ENCODE data around the gene MAP3K9. TPM values are rescaled to one million over a fixed set of nuclear protein-coding genes. Genes with fewer than 3 reads are reported as not detected.

The MAP3K9 gene
- total and polyA plus RNA-seq, 9 of the 15 experiments (the other 6 are each of a cell fraction or from before 2014, with no cell fraction given), result 0.03 to 0.60 (median 0.36) TPM

DNA sequence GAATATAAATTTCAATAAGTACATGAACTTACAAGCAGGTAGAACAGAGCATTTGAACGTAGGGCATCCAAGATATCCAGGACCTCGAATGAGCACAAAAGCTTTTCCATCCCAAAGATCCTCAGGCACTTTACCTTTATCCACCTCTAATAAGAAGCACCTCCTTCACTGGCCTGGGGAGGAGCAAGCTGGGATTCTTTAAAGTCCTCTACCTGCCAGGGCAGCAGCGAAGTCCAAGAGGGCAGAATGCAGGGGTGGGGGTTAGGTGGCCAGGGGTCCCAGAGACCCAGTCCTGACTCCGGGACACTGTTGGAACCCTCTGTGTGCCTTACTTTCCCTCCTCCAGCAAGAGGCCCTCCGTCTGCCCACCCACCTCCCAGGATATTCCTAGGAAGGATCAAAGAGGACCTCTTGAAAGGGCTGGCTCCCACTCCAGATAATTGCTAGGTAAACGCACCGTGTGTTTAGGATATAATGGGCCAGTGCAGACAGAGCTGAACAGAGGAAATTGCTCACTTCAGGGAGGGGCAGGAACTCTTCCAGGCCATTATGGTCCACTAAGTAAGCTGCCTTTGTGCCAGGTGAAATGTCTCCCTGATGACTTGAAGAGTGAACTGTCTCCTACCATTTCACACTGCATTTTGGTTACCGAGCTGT, 99.5 kb downstream of the MAP3K9 start (continued):
- no peak for TF ChIP-seq ZNF785 (CRISPR knock-in tag; IDR thresholded peaks at IDR 0.05)

DNA sequence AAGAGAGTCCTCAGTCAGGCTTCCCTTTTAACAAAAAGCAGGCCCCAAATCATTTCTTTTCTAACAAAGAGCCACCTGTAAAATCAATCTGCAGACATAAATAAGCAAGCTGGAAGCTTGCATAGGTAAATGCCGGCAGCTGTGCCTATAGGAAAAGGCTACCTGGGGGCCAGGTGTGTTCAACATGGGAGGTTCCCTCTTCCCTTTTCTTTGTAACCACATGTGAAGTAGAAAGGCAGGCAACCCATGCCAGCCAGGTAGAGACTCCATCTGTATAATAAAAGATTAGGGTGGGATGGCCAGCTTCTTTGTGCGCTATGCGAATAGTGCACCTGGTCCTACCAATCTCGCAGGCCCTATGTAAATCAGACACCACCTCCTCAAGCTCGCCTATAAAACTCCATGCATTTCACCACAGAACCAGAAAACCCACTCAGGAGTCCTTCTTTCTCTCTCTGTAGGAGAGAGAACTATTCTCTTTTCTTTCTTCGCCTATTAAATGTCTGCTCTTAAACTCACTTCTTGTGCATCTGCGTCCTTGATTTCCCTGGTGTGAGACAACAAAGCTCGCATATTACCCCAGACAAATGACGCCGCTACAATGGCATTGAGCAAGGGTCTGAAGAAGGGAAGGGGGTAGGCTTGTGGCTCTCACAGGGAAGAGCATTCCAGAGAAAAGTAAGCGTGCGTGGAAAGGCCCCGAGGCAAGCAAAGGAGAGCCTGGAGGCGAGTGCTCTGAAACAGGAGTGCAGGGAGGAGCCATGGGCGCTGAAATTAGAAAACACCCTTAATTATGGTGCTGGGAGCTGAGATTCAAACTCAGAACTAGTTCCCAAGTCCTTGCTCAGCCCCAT, 100.4 kb downstream of the MAP3K9 start:
- Histone ChIP-seq H3K79me2 (ENCODE audit: control insufficient read depth, insufficient read depth, low read length) (no peaks in the 10 kb centered on the region), H2AFZ (ENCODE audit: low read depth, low read length) (no peak overlapping the region), H3K4me3 (no peak overlapping the region), H3K9me3 (replicated peaks; ENCODE audit: control insufficient read depth, insufficient read depth, low read depth, low read length) (no peaks in the 10 kb centered on the region), H3K4me1 (replicated peaks in 1 of 2; ENCODE audit: control insufficient read depth in 2 of 2, insufficient read depth in 2 of 2, low read length in 2 of 2) (no peaks in the 10 kb centered on the region), H4K20me1 (replicated peaks; ENCODE audit: control insufficient read depth, insufficient read depth, low read length) (no peaks in the 10 kb centered on the region), H3K27me3 (ENCODE audit: control insufficient read depth in 2 of 2, insufficient read depth in 2 of 2, low read length in 2 of 2) (no peaks in the 10 kb centered on the region; a peak in 1 of 5 replicates), H3K9me1 (ENCODE audit: control insufficient read depth, insufficient read depth, low read length) (no peaks in the 10 kb centered on the region), H3K36me3 (ENCODE audit: control insufficient read depth, insufficient read depth, low read length) (no peaks in the 10 kb centered on the region), H3K4me2 (ENCODE audit: insufficient read depth, low read length) (no peak overlapping the region), H3K9ac (ENCODE audit: insufficient read depth in 1 of 2, low read depth in 2 of 2, low read length in 2 of 2) (no peak overlapping the region), H3K27ac (ENCODE audit: extremely low read depth, low read depth, low read length) (no peak overlapping the region)
- intact Hi-C loops (cut with micrococcal nuclease) (no loop called here), in situ Hi-C loops (cut with MboI) (no loop called here)
- ChIA-PET CTCF (ENCODE audit: low intra/inter-chr PET ratio) (no interaction called here), POLR2A (interaction anchor here (0.7 to 0.8 kb wide), 2 partner anchors 10 to 101 kb away, joined by 3 read pairs; no protein-coding TSS in a partner anchor)
- ATAC-seq, result no peak
- WGBS (ENCODE audit: insufficient coverage, low coverage, missing lambda C conversion rate), result 25% methylated on average over 10 of the region's 15 CpGs
- no peak for FAIRE-seq
- BruUV-seq (replicated peaks), result no TSS peak
- no peak for DNase-seq (ENCODE audit: extremely low read depth in 1 of 4, low spot score in 3 of 4)
- TF ChIP-seq EP300 (IDR thresholded peaks at IDR 0.05; ENCODE audit: low read length) (no peak), GTF2E2 (tag; IDR thresholded peaks at IDR 0.05) (no peak), POLR2G (IDR thresholded peaks at IDR 0.05; ENCODE audit: low read depth, low read length) (no peak), PURB (CRISPR knock-in tag; IDR thresholded peaks at IDR 0.05; ENCODE audit: low read depth) (no peak), SREBF1 (IDR thresholded peaks at IDR 0.05; ENCODE audit: borderline replicate concordance, low read depth, low read length) (no peak), CBX1 (IDR thresholded peaks at IDR 0.05; ENCODE audit: low read depth) (no peak), XRCC5 (IDR thresholded peaks at IDR 0.05; ENCODE audit: low read depth, low read length) (no peak)
- TF ChIP-seq, protein P1, sequence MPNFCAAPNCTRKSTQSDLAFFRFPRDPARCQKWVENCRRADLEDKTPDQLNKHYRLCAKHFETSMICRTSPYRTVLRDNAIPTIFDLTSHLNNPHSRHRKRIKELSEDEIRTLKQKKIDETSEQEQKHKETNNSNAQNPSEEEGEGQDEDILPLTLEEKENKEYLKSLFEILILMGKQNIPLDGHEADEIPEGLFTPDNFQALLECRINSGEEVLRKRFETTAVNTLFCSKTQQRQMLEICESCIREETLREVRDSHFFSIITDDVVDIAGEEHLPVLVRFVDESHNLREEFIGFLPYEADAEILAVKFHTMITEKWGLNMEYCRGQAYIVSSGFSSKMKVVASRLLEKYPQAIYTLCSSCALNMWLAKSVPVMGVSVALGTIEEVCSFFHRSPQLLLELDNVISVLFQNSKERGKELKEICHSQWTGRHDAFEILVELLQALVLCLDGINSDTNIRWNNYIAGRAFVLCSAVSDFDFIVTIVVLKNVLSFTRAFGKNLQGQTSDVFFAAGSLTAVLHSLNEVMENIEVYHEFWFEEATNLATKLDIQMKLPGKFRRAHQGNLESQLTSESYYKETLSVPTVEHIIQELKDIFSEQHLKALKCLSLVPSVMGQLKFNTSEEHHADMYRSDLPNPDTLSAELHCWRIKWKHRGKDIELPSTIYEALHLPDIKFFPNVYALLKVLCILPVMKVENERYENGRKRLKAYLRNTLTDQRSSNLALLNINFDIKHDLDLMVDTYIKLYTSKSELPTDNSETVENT (CRISPR knock-in tag; IDR thresholded peaks at IDR 0.05), result no peak
- TF ChIP-seq, protein P2, sequence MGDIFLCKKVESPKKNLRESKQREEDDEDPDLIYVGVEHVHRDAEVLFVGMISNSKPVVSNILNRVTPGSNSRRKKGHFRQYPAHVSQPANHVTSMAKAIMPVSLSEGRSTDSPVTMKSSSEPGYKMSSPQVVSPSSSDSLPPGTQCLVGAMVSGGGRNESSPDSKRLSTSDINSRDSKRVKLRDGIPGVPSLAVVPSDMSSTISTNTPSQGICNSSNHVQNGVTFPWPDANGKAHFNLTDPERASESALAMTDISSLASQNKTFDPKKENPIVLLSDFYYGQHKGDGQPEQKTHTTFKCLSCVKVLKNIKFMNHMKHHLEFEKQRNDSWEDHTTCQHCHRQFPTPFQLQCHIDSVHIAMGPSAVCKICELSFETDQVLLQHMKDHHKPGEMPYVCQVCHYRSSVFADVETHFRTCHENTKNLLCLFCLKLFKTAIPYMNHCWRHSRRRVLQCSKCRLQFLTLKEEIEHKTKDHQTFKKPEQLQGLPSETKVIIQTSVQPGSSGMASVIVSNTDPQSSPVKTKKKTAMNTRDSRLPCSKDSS (IDR thresholded peaks at IDR 0.05; ENCODE audit: low read depth, partially characterized antibody), result no peak
- TF ChIP-seq, protein P3, sequence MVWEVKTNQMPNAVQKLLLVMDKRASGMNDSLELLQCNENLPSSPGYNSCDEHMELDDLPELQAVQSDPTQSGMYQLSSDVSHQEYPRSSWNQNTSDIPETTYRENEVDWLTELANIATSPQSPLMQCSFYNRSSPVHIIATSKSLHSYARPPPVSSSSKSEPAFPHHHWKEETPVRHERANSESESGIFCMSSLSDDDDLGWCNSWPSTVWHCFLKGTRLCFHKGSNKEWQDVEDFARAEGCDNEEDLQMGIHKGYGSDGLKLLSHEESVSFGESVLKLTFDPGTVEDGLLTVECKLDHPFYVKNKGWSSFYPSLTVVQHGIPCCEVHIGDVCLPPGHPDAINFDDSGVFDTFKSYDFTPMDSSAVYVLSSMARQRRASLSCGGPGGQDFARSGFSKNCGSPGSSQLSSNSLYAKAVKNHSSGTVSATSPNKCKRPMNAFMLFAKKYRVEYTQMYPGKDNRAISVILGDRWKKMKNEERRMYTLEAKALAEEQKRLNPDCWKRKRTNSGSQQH (CRISPR knock-in tag; IDR thresholded peaks at IDR 0.05), result no peak
- TF ChIP-seq, protein P4, sequence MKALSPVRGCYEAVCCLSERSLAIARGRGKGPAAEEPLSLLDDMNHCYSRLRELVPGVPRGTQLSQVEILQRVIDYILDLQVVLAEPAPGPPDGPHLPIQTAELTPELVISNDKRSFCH (CRISPR knock-in tag; IDR thresholded peaks at IDR 0.05), result no peak
- TF ChIP-seq, protein P4 (tag; IDR thresholded peaks at IDR 0.05), result no peak
